IMR-90 (cell line): Measurements from ENCODE around the gene AKAP1. TPM values are rescaled to one million over a fixed set of nuclear protein-coding genes. Genes with fewer than 3 reads are reported as not detected.

ENCODE experiments used
- ATAC-seq: fragments of 200-7000 bp; cut with Tn5 transposase; 2 replicates; pipeline ENCODE4 v1.9.1; 2020; ENCODE audit warnings: low read depth, mild to moderate bottlenecking, moderate library complexity
- BruUV-seq: library from RNA; stranded (reverse); fragments of 400-500 nt; replicated peaks from 2 replicates; lab custom pipeline; 2021; lab: Mats Ljungman, UMichigan
- CTCF ChIA-PET: fragments of 300-600 bp; formaldehyde crosslinking; extraction: SDS; loops from one replicate; lab custom pipeline; 2021; ENCODE audit warnings: antibody characterized with exemption; lab: Yijun Ruan, JAX
- POLR2A ChIA-PET: fragments of 300-600 bp; sonication (Branson Sonifier 250); formaldehyde crosslinking; loops from one replicate; lab custom pipeline; 2022; ENCODE audit warnings: antibody characterized with exemption; ENCODE audit not compliant: unreplicated experiment; lab: Charles Lee
- DNase-seq: peaks from one replicate; pipeline ENCODE4 v3.0.0; 2013
- H2AFZ ChIP-seq: replicated peaks from 2 replicates; pipeline ENCODE3; 2013; ENCODE audit warnings: low read length, mild to moderate bottlenecking; ENCODE audit not compliant: poor library complexity
- H2AK5ac ChIP-seq: 2 replicates; pipeline ENCODE4 v1.6.1; 2013; ENCODE audit warnings: low read depth, low read length, inconsistent platforms
- H2AK9ac ChIP-seq: replicated peaks from 2 replicates; pipeline ENCODE3; 2013; ENCODE audit warnings: mild to moderate bottlenecking, low read depth, low read length, moderate library complexity; ENCODE audit not compliant: poor library complexity
- H2BK120ac ChIP-seq: 2 replicates; pipeline ENCODE4 v1.6.1; 2013; ENCODE audit warnings: low read depth, low read length, inconsistent platforms
- H2BK15ac ChIP-seq: 3 replicates; pipeline ENCODE4 v1.6.1; 2013; ENCODE audit warnings: low read depth, low read length, inconsistent platforms
- H2BK20ac ChIP-seq: 2 replicates; pipeline ENCODE4 v1.6.1; 2013; ENCODE audit warnings: low read depth, mild to moderate bottlenecking, inconsistent platforms, low read length, moderate library complexity
- H2BK5ac ChIP-seq: 2 replicates; pipeline ENCODE4 v1.6.1; 2013; ENCODE audit warnings: mild to moderate bottlenecking, low read depth, low read length, inconsistent platforms; ENCODE audit not compliant: poor library complexity, severe bottlenecking
- H3K14ac ChIP-seq: replicated peaks from 2 replicates; pipeline ENCODE4 v1.6.1; 2013; ENCODE audit warnings: low read depth, low read length, inconsistent platforms
- H3K18ac ChIP-seq: 2 replicates; pipeline ENCODE4 v1.6.1; 2013; ENCODE audit warnings: low read depth, low read length, control low read depth
- H3K23ac ChIP-seq: 2 replicates; pipeline ENCODE4 v1.6.1; 2013; ENCODE audit warnings: low read depth, low read length, inconsistent platforms
- H3K27ac ChIP-seq: 2 replicates; pipeline ENCODE4 v1.5.1; 2013; ENCODE audit warnings: mild to moderate bottlenecking, control low read depth, low read length; ENCODE audit not compliant: insufficient read depth
- H3K27me3 ChIP-seq: 2 replicates; pipeline ENCODE4 v1.6.1; 2013; ENCODE audit warnings: low read length; ENCODE audit not compliant: control insufficient read depth, insufficient read depth
- H3K36me3 ChIP-seq: 2 replicates; pipeline ENCODE4 v1.6.1; 2013; ENCODE audit warnings: low read length, mixed read lengths; ENCODE audit not compliant: control insufficient read depth, insufficient read depth
- H3K4ac ChIP-seq: 2 replicates; pipeline ENCODE4 v1.6.1; 2013; ENCODE audit warnings: low read depth, low read length, inconsistent platforms
- H3K4me1 ChIP-seq: 2 replicates; pipeline ENCODE4 v1.6.1; 2013; ENCODE audit warnings: low read length, mixed read lengths; ENCODE audit not compliant: control insufficient read depth, insufficient read depth
- H3K4me2 ChIP-seq: 2 replicates; pipeline ENCODE4 v1.6.1; 2013; ENCODE audit warnings: low read depth, mild to moderate bottlenecking, control low read depth, low read length, moderate library complexity
- H3K4me3 ChIP-seq: 2 replicates; pipeline ENCODE4 v1.5.1; 2013; ENCODE audit warnings: low read depth, mild to moderate bottlenecking, control low read depth, low read length, moderate library complexity; ENCODE audit not compliant: insufficient read depth
- H3K56ac ChIP-seq: 2 replicates; pipeline ENCODE4 v1.6.1; 2013; ENCODE audit warnings: low read length, inconsistent platforms; ENCODE audit not compliant: insufficient read depth; ENCODE audit errors: extremely low read depth
- H3K79me1 ChIP-seq, 2 experiments: 2 replicates each; pipeline ENCODE4 v1.6.1; 2013; ENCODE audit warnings: low read length in 2 of 2, inconsistent platforms in 1 of 2, low read depth in 1 of 2
- H3K9ac ChIP-seq: 2 replicates; pipeline ENCODE4 v1.6.1; 2013; ENCODE audit warnings: low read depth, low read length, control low read depth
- H3K9me1 ChIP-seq: 2 replicates; pipeline ENCODE4 v1.6.1; 2013; ENCODE audit warnings: low read length, inconsistent platforms; ENCODE audit not compliant: insufficient read depth
- H3K9me3 ChIP-seq: 2 replicates; pipeline ENCODE4 v1.6.1; 2013; ENCODE audit warnings: low read length; ENCODE audit not compliant: control insufficient read depth, insufficient read depth
- H4K20me1 ChIP-seq: 2 replicates; pipeline ENCODE4 v1.6.1; 2013; ENCODE audit warnings: low read length, inconsistent platforms; ENCODE audit not compliant: insufficient read depth
- H4K5ac ChIP-seq: 2 replicates; pipeline ENCODE4 v1.6.1; 2013; ENCODE audit warnings: mild to moderate bottlenecking, low read depth, low read length, control low read depth
- H4K8ac ChIP-seq, 2 experiments: 2 replicates each; pipeline ENCODE4 v1.6.1; 2013; ENCODE audit warnings: low read depth in 2 of 2, low read length in 2 of 2, control low read depth in 1 of 2, inconsistent platforms in 1 of 2
- H4K91ac ChIP-seq: 2 replicates; pipeline ENCODE4 v1.6.1; 2013; ENCODE audit warnings: low read depth, low read length, inconsistent platforms; ENCODE audit not compliant: insufficient read depth
- CEBPB ChIP-seq: IDR thresholded peaks from 2 replicates; pipeline ENCODE4 v1.6.1; 2012; ENCODE audit warnings: low read depth, low read length, improper control_type of control experiment
- CHD1 ChIP-seq: IDR thresholded peaks from 2 replicates; pipeline ENCODE4 v1.6.1; 2012; ENCODE audit warnings: low read depth, low read length, improper control_type of control experiment
- CTCF ChIP-seq: conservative IDR thresholded peaks from 2 replicates; pipeline ENCODE4 v1.5.1; 2012; ENCODE audit warnings: mild to moderate bottlenecking, low read depth, low read length, improper control_type of control experiment
- FOS ChIP-seq: fragments of 150-350 bp; IDR thresholded peaks from 2 replicates; pipeline ENCODE4 v1.6.1; 2016; ENCODE audit warnings: low read depth, low read length
- MAFK ChIP-seq: IDR thresholded peaks from 2 replicates; pipeline ENCODE4 v1.6.1; 2012; ENCODE audit warnings: low read depth, low read length, improper control_type of control experiment
- MXI1 ChIP-seq: IDR thresholded peaks from 2 replicates; pipeline ENCODE4 v1.6.1; 2012; ENCODE audit warnings: low read depth, mild to moderate bottlenecking, low read length, moderate library complexity, borderline replicate concordance
- NFE2L2 ChIP-seq: fragments of 150-350 bp; IDR thresholded peaks from 2 replicates; pipeline ENCODE4 v1.6.1; 2016; ENCODE audit warnings: low read depth, mild to moderate bottlenecking, low read length
- POLR2A ChIP-seq: IDR thresholded peaks from 2 replicates; pipeline ENCODE4 v1.6.1; 2012; ENCODE audit warnings: mild to moderate bottlenecking, low read depth, low read length
- RAD21 ChIP-seq: IDR thresholded peaks from 2 replicates; pipeline ENCODE4 v1.6.1; 2012; ENCODE audit warnings: low read length, improper control_type of control experiment
- RCOR1 ChIP-seq: IDR thresholded peaks from 2 replicates; pipeline ENCODE4 v1.6.1; 2012; ENCODE audit warnings: mild to moderate bottlenecking, low read length, improper control_type of control experiment; ENCODE audit not compliant: insufficient replicate concordance
- USF2 ChIP-seq: fragments of 150-350 bp; IDR thresholded peaks from 2 replicates; pipeline ENCODE4 v1.6.1; 2017; ENCODE audit warnings: mild to moderate bottlenecking, antibody characterized with exemption, low read length, low read depth
- WGBS, 2 experiments: methylation state at CpG; one replicate each; pipeline versions ENCODE4 v1.1.5 to v1.1.7; 2013; ENCODE audit warnings: missing lambda C conversion rate in 2 of 2; ENCODE audit not compliant: insufficient read length in 1 of 2; ENCODE audit errors: extremely low coverage in 2 of 2; 5-methylcytosine and 5-hydroxymethylcytosine counted together
- dilution Hi-C: fragments of 300-500 bp; cut with HindIII; formaldehyde crosslinking; loops from one replicate; pipeline ENCODE4 v1.14.3; 2018; ENCODE audit warnings: low sequenced_read_pairs; ENCODE audit not compliant: unreplicated experiment
- in situ Hi-C: fragments of 300-500 bp; cut with MboI; formaldehyde crosslinking; loops from 3 replicates; pipeline ENCODE4 v1.14.3; 2019; ENCODE audit warnings: low sequenced_read_pairs, inconsistent platforms, mixed read lengths
- intact Hi-C: fragments of 100-400 bp; cut with micrococcal nuclease; formaldehyde crosslinking; loops from 2 replicates; pipeline ENCODE4 v1.10.0; 2022
- polyA plus RNA-seq, 3 experiments: library from polyadenylated mRNA; depleted of rRNA; stranded (reverse); fragments of >200 nt; gene quantifications; 2 replicates each; pipeline ENCODE4 v1.2.3, GENCODE V29; 2012; ENCODE audit warnings: low replicate concordance in 1 of 3
- total RNA-seq: library from RNA; depleted of rRNA; stranded (reverse); fragments of >200 nt; gene quantifications from 2 replicates; pipeline ENCODE4 v1.2.3, GENCODE V29; 2012

Gene AKAP1
- total and polyA plus RNA-seq, 2 of the 4 experiments (the other 2 are of a cell fraction) = 10.2 to 17.4 TPM

GRCh38 chr17:57164814-57165213 is 79.8 kb downstream of the AKAP1 start:
- in situ Hi-C loops (no loop called here), intact Hi-C loops (no loop called here), dilution Hi-C loops (no loop called here)
- ChIA-PET CTCF (no interaction called here), POLR2A (no interaction called here)
- Histone ChIP-seq H2BK5ac (no peak overlapping the region), H3K9me1 (no peaks in the 10 kb centered on the region), H4K8ac (no peak overlapping the region), H4K20me1 (no peaks in the 10 kb centered on the region), H3K36me3 (no peaks in the 10 kb centered on the region), H3K9me3 (no peaks in the 10 kb centered on the region), H3K27me3 (peaks cover 2% of the 10 kb centered on the region; the same call in 1 of the 2 replicates), H3K27ac (no peak overlapping the region), H3K4me2 (no peak overlapping the region), H2AFZ (no peak overlapping the region), H2BK120ac (no peak overlapping the region), H4K5ac (no peak overlapping the region), H2BK20ac (no peak overlapping the region), H3K4ac (no peak overlapping the region), H3K56ac (no peak overlapping the region), H2AK5ac (no peak overlapping the region), H3K18ac (no peak overlapping the region), H3K14ac (no peak overlapping the region), H4K91ac (no peak overlapping the region), H3K4me3 (no peak overlapping the region), H3K79me1 (no peaks in the 10 kb centered on the region), H3K4me1 (no peaks in the 10 kb centered on the region), H3K23ac (no peak overlapping the region), H3K9ac (no peak overlapping the region), H2BK15ac (no peak overlapping the region), H2AK9ac (no peak overlapping the region)
- DNase-seq (no peak), ATAC-seq (no peak)
- TF ChIP-seq MXI1 (no peak), CEBPB (no peak), FOS (no peak), NFE2L2 (no peak), RCOR1 (no peak), RAD21 (no peak), MAFK (no peak), CTCF (no peak), POLR2A (no peak), USF2 (no peak), CHD1 (no peak)
- 50% methylated on average over 1 of the region's 4 CpGs; no CpG with 5 or more reads in 1 of the 2 experiments for WGBS, 2 experiments
- BruUV-seq = no TSS peak
